Measurements from ENCODE around the gene ZBTB16. TPM values are rescaled to one million over a fixed set of nuclear protein-coding genes. Genes with fewer than 3 reads are reported as not detected.
A peak's percentile ranks its signal among the peaks of the same experiment; 100 is the strongest.

The ZBTB16 gene
- polyA plus RNA-seq, 1 donor: 2.8 TPM

DNA sequence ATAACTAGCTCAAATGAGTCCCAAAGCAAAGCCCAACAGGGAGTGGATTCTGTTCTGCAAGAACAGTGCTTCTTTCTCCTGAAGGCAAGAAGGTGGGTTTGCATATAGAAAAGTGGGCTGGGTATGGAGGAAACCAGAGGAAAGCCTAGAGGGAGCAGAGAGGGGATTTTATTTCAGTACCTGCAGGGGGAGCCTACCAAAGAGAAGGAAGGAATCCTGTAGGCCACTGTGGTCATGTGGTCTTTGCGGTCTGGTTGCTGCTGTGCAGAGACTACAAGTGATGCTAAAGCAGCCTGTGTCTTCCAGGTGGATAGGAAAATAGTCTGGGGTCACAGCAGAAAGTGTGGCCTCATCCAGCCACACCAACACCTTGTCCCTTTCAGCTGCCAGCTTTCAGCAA lies 33.2 kb upstream of the ZBTB16 start:
- Histone ChIP-seq H3K27me3 (ENCODE audit: control insufficient read depth, insufficient read depth, low read length) (peaks cover 10% of the 10 kb centered on the region), H3K36me3 (ENCODE audit: control insufficient read depth, insufficient read depth, low read length) (no peaks in the 10 kb centered on the region), H3K4me1 (ENCODE audit: control insufficient read depth, insufficient read depth, low read length) (no peaks in the 10 kb centered on the region), H3K27ac (ENCODE audit: low read length) (no peak overlapping the region), H3K9me3 (ENCODE audit: control insufficient read depth, low read depth, low read length) (no peaks in the 10 kb centered on the region), H3K4me3 (ENCODE audit: low read length) (no peak overlapping the region)
- DNase-seq: no peak
- no CpG with 5 or more reads among the region's 1 CpG for whole genome bisulfite sequencing (ENCODE audit: insufficient coverage, low lambda C conversion rate)

DNA sequence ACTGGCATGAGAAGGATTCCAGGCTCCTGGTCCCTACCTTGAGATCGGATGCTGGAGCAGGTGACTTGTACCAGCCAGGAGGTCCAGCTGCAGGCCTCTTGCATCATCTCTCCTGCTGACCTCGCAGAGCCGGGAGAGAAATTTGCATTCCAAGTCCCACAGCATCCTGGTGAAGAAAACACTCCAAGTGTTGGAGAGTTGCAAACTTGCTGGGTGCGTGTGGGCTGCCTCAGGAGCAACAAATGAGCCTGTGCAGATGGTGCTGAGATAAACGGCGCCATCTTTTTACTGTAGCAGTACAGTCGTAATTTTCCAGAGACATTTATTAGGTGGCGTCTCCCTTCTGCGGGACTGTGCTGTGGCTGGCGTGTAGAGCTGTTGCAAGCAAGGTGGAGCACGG lies 32.1 kb upstream of the ZBTB16 start:
- no peak overlapping the region for H3K4me3 ChIP-seq (ENCODE audit: low read length)
- no peak overlapping the region for H3K27ac ChIP-seq (ENCODE audit: low read length)
- no peak for DNase-seq
- no peaks in the 10 kb centered on the region for H3K36me3 ChIP-seq (ENCODE audit: control insufficient read depth, insufficient read depth, low read length)
- peaks cover 10% of the 10 kb centered on the region for H3K27me3 ChIP-seq (ENCODE audit: control insufficient read depth, insufficient read depth, low read length)
- H3K4me1 ChIP-seq (ENCODE audit: control insufficient read depth, insufficient read depth, low read length): no peaks in the 10 kb centered on the region
- whole genome bisulfite sequencing (ENCODE audit: insufficient coverage, low lambda C conversion rate): no CpG with 5 or more reads among the region's 11 CpGs
- no peaks in the 10 kb centered on the region for H3K9me3 ChIP-seq (ENCODE audit: control insufficient read depth, low read depth, low read length)

DNA sequence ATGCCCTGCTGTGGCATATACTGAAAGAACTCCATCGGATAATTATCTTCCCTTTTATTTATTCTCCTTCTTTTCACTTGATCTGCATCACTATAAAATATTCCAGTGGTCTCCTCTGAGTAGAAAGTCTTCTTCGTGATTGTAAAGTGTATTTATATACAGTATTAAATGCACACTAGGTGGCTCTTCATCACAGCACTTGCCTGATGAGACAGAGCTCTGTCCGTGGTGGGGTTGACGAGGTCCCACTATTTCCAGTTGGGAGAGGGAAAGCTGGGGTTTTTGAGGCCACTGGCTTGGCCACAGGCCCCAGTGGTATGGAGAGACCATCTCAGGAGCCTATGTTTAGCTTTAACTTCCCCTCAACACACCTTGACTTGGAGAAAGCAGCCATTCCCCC lies 31.6 kb upstream of the ZBTB16 start:
- no peaks in the 10 kb centered on the region for H3K4me1 ChIP-seq (ENCODE audit: control insufficient read depth, insufficient read depth, low read length)
- no peak overlapping the region for H3K27ac ChIP-seq (ENCODE audit: low read length)
- peaks cover 10% of the 10 kb centered on the region for H3K27me3 ChIP-seq (ENCODE audit: control insufficient read depth, insufficient read depth, low read length)
- no peaks in the 10 kb centered on the region for H3K36me3 ChIP-seq (ENCODE audit: control insufficient read depth, insufficient read depth, low read length)
- no peak overlapping the region for H3K4me3 ChIP-seq (ENCODE audit: low read length)
- no peak for DNase-seq
- no peaks in the 10 kb centered on the region for H3K9me3 ChIP-seq (ENCODE audit: control insufficient read depth, low read depth, low read length)
- WGBS (ENCODE audit: insufficient coverage, low lambda C conversion rate): no CpG with 5 or more reads among the region's 4 CpGs

DNA sequence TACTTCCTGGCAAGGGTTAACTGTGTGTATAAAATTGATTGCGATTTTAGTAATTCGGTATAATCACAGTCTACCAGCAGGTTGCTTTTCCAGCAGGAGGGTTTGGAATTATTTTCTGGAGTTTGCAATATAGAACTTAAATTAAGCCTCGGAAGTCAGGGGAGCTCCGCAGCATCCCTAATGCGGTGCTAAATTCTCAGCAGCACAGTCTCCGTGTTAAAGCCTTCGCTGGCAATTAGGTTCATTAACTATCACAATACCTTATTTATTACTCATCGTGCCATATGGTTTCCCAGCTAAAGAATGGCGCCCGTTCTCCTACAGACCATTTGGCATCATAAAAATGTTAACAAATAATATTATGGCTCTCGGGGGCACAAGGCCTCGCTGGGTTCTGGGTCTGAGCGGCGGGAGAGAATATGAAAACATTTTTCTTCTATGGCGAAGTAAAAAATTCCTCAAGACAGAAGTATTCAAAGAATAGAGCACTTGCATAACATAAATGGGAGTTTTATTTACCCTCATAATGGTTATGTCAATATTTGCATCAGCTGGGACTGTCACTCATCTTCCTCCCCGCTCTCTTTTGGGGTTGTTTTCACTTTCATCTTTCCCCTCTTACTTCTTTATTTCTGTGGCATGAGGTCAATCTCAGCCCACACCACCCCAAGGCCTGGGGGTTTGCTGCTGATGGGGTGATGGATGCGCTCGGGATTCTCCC lies 28.1 kb upstream of the ZBTB16 start:
- Histone ChIP-seq H3K9me3 (ENCODE audit: control insufficient read depth, low read depth, low read length) (no peaks in the 10 kb centered on the region), H3K36me3 (ENCODE audit: control insufficient read depth, insufficient read depth, low read length) (no peaks in the 10 kb centered on the region), H3K27ac (ENCODE audit: low read length) (no peak overlapping the region), H3K4me3 (ENCODE audit: low read length) (no peak overlapping the region), H3K27me3 (ENCODE audit: control insufficient read depth, insufficient read depth, low read length) (peaks cover 6% of the 10 kb centered on the region), H3K4me1 (ENCODE audit: control insufficient read depth, insufficient read depth, low read length) (peaks cover 3% of the 10 kb centered on the region)
- WGBS (ENCODE audit: insufficient coverage, low lambda C conversion rate): 87% methylated on average over 3 of the region's 18 CpGs
- DNase-seq: no peak

DNA sequence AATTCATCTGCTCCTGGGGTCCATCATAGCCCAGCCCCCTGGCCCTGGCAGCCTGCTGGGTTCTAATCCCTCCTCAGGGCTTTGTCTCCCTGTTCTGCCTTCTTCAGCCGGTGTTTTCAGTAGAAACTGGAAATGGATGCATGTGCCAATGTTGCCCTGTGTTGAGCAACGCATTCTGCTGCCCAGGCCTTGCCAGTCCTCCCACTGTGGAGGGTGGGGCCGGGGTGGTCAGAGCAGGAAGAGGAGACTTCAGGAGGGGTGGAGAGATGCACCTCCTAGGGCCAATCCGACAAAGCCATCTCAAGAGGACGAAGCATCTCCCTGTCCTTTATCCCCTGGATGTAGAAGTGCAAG lies 27.6 kb upstream of the ZBTB16 start:
- no CpG with 5 or more reads among the region's 5 CpGs for WGBS (ENCODE audit: insufficient coverage, low lambda C conversion rate)
- H3K4me1 ChIP-seq (ENCODE audit: control insufficient read depth, insufficient read depth, low read length): peaks cover 5% of the 10 kb centered on the region
- H3K27me3 ChIP-seq (ENCODE audit: control insufficient read depth, insufficient read depth, low read length): peaks cover 6% of the 10 kb centered on the region
- H3K4me3 ChIP-seq (ENCODE audit: low read length): no peak overlapping the region
- no peaks in the 10 kb centered on the region for H3K9me3 ChIP-seq (ENCODE audit: control insufficient read depth, low read depth, low read length)
- no peak for DNase-seq
- no peaks in the 10 kb centered on the region for H3K36me3 ChIP-seq (ENCODE audit: control insufficient read depth, insufficient read depth, low read length)
- no peak overlapping the region for H3K27ac ChIP-seq (ENCODE audit: low read length)

DNA sequence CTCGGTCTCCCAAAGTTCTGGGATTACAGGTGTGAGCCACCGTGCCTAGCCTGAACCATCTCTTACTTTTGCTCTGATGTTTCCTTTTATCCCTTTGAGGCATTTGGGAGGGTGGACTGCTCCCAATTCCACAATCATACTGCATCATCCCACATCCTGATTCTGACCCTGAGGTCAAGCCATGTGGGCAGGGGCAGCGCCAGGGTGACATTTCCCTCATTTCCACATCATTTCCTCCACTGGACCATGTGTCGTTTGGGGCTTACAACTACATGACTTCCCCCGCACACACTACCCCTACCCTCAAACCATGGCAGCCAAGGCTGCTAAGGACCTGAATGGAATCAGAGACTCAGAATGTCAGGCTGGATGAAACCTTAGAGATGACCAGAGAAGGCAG lies 26.4 kb upstream of the ZBTB16 start:
- peaks cover 5% of the 10 kb centered on the region for H3K4me1 ChIP-seq (ENCODE audit: control insufficient read depth, insufficient read depth, low read length)
- H3K27ac ChIP-seq (ENCODE audit: low read length): no peak overlapping the region
- no peak overlapping the region for H3K4me3 ChIP-seq (ENCODE audit: low read length)
- H3K27me3 ChIP-seq (ENCODE audit: control insufficient read depth, insufficient read depth, low read length): peaks cover 4% of the 10 kb centered on the region
- DNase-seq: no peak
- H3K36me3 ChIP-seq (ENCODE audit: control insufficient read depth, insufficient read depth, low read length): no peaks in the 10 kb centered on the region
- H3K9me3 ChIP-seq (ENCODE audit: control insufficient read depth, low read depth, low read length): no peaks in the 10 kb centered on the region
- WGBS (ENCODE audit: insufficient coverage, low lambda C conversion rate): 100% methylated on average over 1 of the region's 5 CpGs

DNA sequence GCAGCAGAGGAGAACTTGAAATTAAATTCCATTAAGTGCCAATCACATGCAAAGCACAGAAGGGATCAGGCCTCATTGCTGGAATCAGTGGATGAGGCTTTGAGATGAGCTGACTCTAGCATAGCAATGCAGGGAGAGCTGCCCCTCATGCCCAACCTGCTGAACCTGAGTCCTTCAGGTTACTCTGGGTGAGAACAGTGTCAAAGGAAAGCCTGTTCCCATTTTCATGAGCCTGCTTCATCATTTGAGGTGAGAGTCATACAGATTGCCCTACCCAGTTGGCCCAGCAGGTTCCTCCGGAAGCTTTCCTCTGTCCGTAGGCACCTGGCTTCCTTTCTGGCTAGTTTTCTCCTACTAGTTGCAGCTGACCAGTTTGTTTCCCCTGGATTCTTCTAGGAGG lies 25.9 kb upstream of the ZBTB16 start:
- Histone ChIP-seq H3K4me1 (ENCODE audit: control insufficient read depth, insufficient read depth, low read length) (peaks cover 5% of the 10 kb centered on the region), H3K36me3 (ENCODE audit: control insufficient read depth, insufficient read depth, low read length) (no peaks in the 10 kb centered on the region), H3K9me3 (ENCODE audit: control insufficient read depth, low read depth, low read length) (no peaks in the 10 kb centered on the region), H3K27me3 (ENCODE audit: control insufficient read depth, insufficient read depth, low read length) (peaks cover 4% of the 10 kb centered on the region), H3K4me3 (ENCODE audit: low read length) (no peak overlapping the region), H3K27ac (ENCODE audit: low read length) (no peak overlapping the region)
- DNase-seq: no peak
- no CpG with 5 or more reads among the region's 2 CpGs for WGBS (ENCODE audit: insufficient coverage, low lambda C conversion rate)

DNA sequence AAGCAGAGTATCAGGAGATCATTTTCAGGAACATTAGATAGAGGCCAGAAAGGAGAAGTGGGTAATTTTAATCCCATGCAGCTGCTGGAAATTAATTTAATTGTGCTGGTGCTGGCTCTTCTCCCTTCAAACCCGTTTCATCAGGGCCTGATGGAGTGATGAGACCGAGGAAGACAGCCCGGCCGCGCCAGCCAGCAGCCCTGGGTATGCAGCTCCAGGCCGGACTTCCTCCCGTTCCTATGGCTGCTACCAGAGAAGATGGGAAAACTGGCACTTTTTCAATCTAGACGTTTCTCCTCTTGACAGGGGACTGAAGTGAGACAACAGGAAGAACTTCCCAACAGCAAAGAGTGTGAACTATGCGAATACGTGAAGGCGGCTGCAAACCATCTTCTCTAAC lies 24.6 kb upstream of the ZBTB16 start:
- DNase-seq: no peak
- Histone ChIP-seq H3K4me3 (ENCODE audit: low read length) (no peak overlapping the region), H3K36me3 (ENCODE audit: control insufficient read depth, insufficient read depth, low read length) (no peaks in the 10 kb centered on the region), H3K27me3 (ENCODE audit: control insufficient read depth, insufficient read depth, low read length) (no peaks in the 10 kb centered on the region), H3K4me1 (ENCODE audit: control insufficient read depth, insufficient read depth, low read length) (peaks cover 7% of the 10 kb centered on the region), H3K9me3 (ENCODE audit: control insufficient read depth, low read depth, low read length) (no peaks in the 10 kb centered on the region), H3K27ac (ENCODE audit: low read length) (no peak overlapping the region)
- no CpG with 5 or more reads among the region's 11 CpGs for WGBS (ENCODE audit: insufficient coverage, low lambda C conversion rate)

DNA sequence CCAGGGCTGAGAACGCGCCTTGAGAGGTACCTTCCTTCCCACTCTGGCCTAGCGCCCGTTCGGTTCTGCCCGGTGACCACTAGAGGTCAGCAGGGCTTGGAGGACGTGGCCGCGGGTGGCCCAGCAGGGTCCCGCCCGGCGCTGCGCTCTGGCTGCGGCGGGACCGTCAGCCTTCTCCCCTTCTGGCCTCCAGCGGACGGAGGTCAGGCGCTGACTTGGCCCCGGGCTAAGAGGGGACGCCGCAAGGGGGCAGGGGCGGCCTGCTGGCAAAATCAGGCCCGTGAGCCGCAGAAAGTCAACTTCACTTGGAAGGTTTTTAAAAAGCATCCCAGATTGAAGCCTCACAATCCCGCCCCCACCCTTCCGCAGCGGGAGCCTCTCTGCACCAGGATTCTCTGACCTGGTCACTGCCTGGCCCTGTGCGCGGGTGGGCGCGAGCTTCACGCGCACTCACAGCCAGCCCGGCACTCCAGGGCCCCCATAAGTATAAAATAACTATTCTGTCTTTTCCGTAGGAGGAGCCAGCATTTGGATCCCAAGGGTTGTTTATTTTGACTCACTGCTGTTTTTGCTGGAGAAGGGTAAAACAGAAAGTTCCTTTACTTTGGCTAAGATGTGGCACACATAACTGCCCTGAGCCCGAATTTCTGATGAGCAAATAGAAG lies 23.2 kb upstream of the ZBTB16 start:
- no CpG with 5 or more reads among the region's 37 CpGs for WGBS (ENCODE audit: insufficient coverage, low lambda C conversion rate)
- Histone ChIP-seq H3K4me1 (ENCODE audit: control insufficient read depth, insufficient read depth, low read length) (peaks cover 15% of the 10 kb centered on the region), H3K9me3 (ENCODE audit: control insufficient read depth, low read depth, low read length) (no peaks in the 10 kb centered on the region), H3K27me3 (ENCODE audit: control insufficient read depth, insufficient read depth, low read length) (no peaks in the 10 kb centered on the region), H3K4me3 (ENCODE audit: low read length) (peak overlapping the region; percentile 19), H3K27ac (ENCODE audit: low read length) (no peak overlapping the region), H3K36me3 (ENCODE audit: control insufficient read depth, insufficient read depth, low read length) (no peaks in the 10 kb centered on the region)
- peak; percentile 57 to 72 for DNase-seq

DNA sequence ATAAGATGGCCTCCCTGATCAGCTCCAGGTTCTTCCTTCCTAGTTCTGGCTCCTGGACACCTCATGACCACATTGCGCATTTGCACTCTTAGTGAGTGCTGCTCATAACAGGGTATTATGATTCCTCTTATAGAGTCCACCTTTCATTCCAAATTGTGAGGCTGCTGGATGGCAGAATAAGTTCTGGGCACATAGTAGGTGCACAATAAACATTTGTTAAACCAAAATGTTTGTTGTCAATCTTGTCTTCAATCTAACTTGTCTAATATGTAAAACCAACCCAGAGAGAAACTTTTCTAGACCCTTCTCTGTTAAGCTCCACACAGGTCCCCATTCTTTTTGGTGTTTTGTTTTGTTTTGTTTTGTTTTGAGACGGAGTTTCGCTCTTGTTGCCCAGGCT lies 22.6 kb upstream of the ZBTB16 start:
- peaks cover 15% of the 10 kb centered on the region for H3K4me1 ChIP-seq (ENCODE audit: control insufficient read depth, insufficient read depth, low read length)
- H3K36me3 ChIP-seq (ENCODE audit: control insufficient read depth, insufficient read depth, low read length): no peaks in the 10 kb centered on the region
- H3K9me3 ChIP-seq (ENCODE audit: control insufficient read depth, low read depth, low read length): no peaks in the 10 kb centered on the region
- H3K27me3 ChIP-seq (ENCODE audit: control insufficient read depth, insufficient read depth, low read length): no peaks in the 10 kb centered on the region
- DNase-seq: no peak
- WGBS (ENCODE audit: insufficient coverage, low lambda C conversion rate): no CpG with 5 or more reads among the region's 3 CpGs
- no peak overlapping the region for H3K4me3 ChIP-seq (ENCODE audit: low read length)
- H3K27ac ChIP-seq (ENCODE audit: low read length): no peak overlapping the region

DNA sequence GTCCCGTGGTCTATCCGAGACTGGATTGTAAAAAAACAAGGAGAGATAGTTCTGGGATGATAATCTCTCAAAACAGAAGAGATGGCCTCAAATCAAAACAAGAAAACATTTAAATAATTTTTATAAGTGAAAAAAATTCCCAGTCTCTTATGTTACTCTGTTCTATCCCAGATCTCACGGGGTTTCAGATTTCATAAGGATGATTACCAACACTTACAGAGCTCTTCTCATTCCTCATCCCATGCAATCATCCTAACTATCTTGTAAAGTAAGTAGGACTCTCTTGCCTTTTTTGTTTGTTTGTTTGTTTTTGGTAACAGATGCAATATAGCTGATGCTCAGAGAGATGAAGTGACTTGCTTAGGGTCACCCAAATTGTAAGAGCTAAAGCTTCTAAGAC lies 20.0 kb upstream of the ZBTB16 start:
- Histone ChIP-seq H3K27ac (ENCODE audit: low read length) (no peak overlapping the region), H3K27me3 (ENCODE audit: control insufficient read depth, insufficient read depth, low read length) (no peaks in the 10 kb centered on the region), H3K4me3 (ENCODE audit: low read length) (no peak overlapping the region), H3K36me3 (ENCODE audit: control insufficient read depth, insufficient read depth, low read length) (no peaks in the 10 kb centered on the region), H3K4me1 (ENCODE audit: control insufficient read depth, insufficient read depth, low read length) (peaks cover 15% of the 10 kb centered on the region), H3K9me3 (ENCODE audit: control insufficient read depth, low read depth, low read length) (no peaks in the 10 kb centered on the region)
- no peak for DNase-seq
- 87% methylated on average over 3 of the region's 3 CpGs for WGBS (ENCODE audit: insufficient coverage, low lambda C conversion rate)
